HEK293 (cell line): Measurements from ENCODE around the gene FCGR3A.
"Not testable (repeated sequence)": the region's sequence is repeated elsewhere in the genome, so short reads cannot be mapped to it uniquely, and the experiment has no call there.

Source experiments
- MEIS1 ChIP-seq: sonication (generic); formaldehyde crosslinking; IDR thresholded peaks from 2 replicates; pipeline ENCODE4 v1.8.1; 2022; ENCODE audit warnings: missing genetic modification reagents, mild to moderate bottlenecking, borderline replicate concordance
- REST ChIP-seq: fragments of 450-650 bp; formaldehyde crosslinking; IDR thresholded peaks from 2 replicates; pipeline ENCODE4 v1.5.1; 2016; ENCODE audit warnings: missing biosample characterization, missing genetic modification characterization
- ZBTB21 ChIP-seq: fragments of 450-650 bp; formaldehyde crosslinking; IDR thresholded peaks from 2 replicates; pipeline ENCODE4 v1.5.1; 2017; ENCODE audit warnings: missing biosample characterization, missing genetic modification characterization
- ZFP3 ChIP-seq: fragments of 450-650 bp; formaldehyde crosslinking; IDR thresholded peaks from 2 replicates; pipeline ENCODE4 v1.5.1; 2016; ENCODE audit warnings: low read depth, missing biosample characterization, missing genetic modification characterization
- ZNF140 ChIP-seq: fragments of 450-650 bp; formaldehyde crosslinking; IDR thresholded peaks from 2 replicates; pipeline ENCODE4 v1.5.1; 2016; ENCODE audit warnings: missing biosample characterization, missing genetic modification characterization
- ZNF274 ChIP-seq, 2 experiments: fragments of 200-500 bp in 1 of 2; fragments of 450-650 bp in 1 of 2; sonication (Bioruptor generic) in 1 of 2; formaldehyde crosslinking in 1 of 2; IDR thresholded peaks; 2 replicates each; pipeline versions ENCODE4 v1.5.1 to v1.6.1; 2014 to 2016; ENCODE audit warnings: borderline replicate concordance in 1 of 2, inconsistent platforms in 1 of 2, low read length in 1 of 2, missing biosample characterization in 1 of 2, missing genetic modification characterization in 1 of 2
- ZNF501 ChIP-seq: fragments of 450-650 bp; formaldehyde crosslinking; IDR thresholded peaks from 2 replicates; pipeline ENCODE4 v1.5.1; 2016; ENCODE audit warnings: missing biosample characterization, missing genetic modification characterization
- ZNF560 ChIP-seq: fragments of 450-650 bp; formaldehyde crosslinking; IDR thresholded peaks from 2 replicates; pipeline ENCODE4 v1.5.1; 2017; ENCODE audit warnings: missing biosample characterization, missing genetic modification characterization, borderline replicate concordance
- TF ChIP-seq, protein P1 (sequence below): fragments of 450-650 bp; formaldehyde crosslinking; IDR thresholded peaks from 2 replicates; pipeline ENCODE4 v1.5.1; 2016; ENCODE audit warnings: missing biosample characterization, missing genetic modification characterization

DNA sequence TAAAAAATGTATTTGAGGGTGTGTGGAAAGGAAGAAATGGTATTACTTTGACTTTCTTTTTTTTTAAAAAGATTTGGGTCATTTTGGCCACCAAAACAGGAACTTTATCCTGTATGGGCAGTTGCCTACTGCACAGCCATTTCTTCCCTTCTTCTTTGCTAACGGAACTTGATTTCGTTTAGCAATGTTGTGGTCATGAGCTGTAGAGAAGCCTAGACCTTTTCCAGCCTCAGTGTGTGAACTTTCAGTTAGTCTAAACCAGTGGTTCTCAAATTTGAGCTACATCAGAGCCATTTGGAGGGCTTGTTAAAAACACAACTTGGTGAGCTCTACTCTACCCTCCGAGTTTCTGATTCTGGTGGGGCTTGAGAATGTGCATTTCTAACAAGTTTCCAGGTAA is 12.8 kb upstream of the FCGR3A start:
- TF ChIP-seq ZFP3 (tag by site-specific recombination); ZNF274 (IDR thresholded peaks at IDR 0.05; ENCODE audit: low read length); ZNF274 (tag by site-specific recombination; IDR thresholded peaks at IDR 0.05; ENCODE audit: borderline replicate concordance); ZBTB21 (tag by site-specific recombination); MEIS1; ZNF501 (tag by site-specific recombination); REST; ZNF560; ZNF140 (tag by site-specific recombination): not testable (repeated sequence)
- TF ChIP-seq, protein P1, sequence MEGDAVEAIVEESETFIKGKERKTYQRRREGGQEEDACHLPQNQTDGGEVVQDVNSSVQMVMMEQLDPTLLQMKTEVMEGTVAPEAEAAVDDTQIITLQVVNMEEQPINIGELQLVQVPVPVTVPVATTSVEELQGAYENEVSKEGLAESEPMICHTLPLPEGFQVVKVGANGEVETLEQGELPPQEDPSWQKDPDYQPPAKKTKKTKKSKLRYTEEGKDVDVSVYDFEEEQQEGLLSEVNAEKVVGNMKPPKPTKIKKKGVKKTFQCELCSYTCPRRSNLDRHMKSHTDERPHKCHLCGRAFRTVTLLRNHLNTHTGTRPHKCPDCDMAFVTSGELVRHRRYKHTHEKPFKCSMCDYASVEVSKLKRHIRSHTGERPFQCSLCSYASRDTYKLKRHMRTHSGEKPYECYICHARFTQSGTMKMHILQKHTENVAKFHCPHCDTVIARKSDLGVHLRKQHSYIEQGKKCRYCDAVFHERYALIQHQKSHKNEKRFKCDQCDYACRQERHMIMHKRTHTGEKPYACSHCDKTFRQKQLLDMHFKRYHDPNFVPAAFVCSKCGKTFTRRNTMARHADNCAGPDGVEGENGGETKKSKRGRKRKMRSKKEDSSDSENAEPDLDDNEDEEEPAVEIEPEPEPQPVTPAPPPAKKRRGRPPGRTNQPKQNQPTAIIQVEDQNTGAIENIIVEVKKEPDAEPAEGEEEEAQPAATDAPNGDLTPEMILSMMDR (tag by site-specific recombination) = not testable (repeated sequence)
